GM20000 (cell line): Measurements from ENCODE around the gene LRSAM1.

Source experiments
- DNase-seq: peaks from one replicate; pipeline ENCODE4 v3.0.0; 2012; ENCODE audit warnings: low spot score
- TF ChIP-seq, protein P1 (sequence below): IDR thresholded peaks from 2 replicates; pipeline ENCODE4 v1.5.1; 2012; ENCODE audit warnings: mild to moderate bottlenecking, control low read depth; ENCODE audit errors: extremely low read depth, missing control alignments

The LRSAM1 gene

DNA sequence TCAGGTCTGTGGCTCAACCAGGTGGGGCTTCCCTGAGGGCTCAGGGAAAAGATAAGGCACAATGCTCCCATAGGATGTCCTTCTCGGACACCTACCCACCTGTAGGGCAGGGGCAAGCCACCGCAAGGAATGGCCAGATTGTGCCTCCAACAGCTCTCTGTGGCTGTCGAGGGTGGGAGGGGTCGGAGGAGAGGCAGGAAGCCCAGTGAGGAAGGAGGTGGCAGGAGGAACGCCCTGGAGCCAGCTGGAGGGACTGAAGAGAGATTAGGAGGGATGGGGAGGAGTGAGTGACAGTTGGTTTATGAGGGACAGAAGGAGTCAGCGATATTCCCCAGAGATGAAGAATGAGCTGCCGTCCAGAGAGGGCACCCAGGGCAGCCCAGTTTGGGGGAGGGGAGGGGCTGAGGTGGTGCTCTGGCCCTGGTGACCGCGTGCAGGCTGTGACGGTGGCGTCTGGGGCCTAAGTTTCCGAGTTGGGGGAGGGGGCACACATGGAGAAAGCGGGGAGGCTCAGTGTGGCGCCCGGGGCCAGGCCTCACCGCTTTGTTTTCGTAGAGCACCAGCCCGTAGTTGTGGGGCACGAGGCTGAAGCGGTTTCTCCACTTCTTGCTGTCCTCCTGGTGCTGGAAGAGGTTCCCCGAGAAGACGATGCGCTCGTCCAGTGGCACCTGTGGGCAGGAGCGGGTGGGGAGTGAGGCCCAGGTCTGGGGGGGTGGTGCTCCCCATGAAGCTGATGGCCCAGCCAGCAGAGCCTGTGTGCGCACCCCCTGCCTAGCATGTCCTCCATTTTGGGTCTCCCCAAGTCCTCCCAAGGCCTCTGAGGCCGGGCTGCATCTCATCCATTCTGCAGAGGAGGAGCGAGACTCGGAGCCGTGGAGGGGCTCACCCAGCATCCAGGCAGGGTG lies 75.6 kb downstream of the LRSAM1 start:
- TF ChIP-seq, protein P1, sequence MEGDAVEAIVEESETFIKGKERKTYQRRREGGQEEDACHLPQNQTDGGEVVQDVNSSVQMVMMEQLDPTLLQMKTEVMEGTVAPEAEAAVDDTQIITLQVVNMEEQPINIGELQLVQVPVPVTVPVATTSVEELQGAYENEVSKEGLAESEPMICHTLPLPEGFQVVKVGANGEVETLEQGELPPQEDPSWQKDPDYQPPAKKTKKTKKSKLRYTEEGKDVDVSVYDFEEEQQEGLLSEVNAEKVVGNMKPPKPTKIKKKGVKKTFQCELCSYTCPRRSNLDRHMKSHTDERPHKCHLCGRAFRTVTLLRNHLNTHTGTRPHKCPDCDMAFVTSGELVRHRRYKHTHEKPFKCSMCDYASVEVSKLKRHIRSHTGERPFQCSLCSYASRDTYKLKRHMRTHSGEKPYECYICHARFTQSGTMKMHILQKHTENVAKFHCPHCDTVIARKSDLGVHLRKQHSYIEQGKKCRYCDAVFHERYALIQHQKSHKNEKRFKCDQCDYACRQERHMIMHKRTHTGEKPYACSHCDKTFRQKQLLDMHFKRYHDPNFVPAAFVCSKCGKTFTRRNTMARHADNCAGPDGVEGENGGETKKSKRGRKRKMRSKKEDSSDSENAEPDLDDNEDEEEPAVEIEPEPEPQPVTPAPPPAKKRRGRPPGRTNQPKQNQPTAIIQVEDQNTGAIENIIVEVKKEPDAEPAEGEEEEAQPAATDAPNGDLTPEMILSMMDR, result no peak
- no peak for DNase-seq

DNA sequence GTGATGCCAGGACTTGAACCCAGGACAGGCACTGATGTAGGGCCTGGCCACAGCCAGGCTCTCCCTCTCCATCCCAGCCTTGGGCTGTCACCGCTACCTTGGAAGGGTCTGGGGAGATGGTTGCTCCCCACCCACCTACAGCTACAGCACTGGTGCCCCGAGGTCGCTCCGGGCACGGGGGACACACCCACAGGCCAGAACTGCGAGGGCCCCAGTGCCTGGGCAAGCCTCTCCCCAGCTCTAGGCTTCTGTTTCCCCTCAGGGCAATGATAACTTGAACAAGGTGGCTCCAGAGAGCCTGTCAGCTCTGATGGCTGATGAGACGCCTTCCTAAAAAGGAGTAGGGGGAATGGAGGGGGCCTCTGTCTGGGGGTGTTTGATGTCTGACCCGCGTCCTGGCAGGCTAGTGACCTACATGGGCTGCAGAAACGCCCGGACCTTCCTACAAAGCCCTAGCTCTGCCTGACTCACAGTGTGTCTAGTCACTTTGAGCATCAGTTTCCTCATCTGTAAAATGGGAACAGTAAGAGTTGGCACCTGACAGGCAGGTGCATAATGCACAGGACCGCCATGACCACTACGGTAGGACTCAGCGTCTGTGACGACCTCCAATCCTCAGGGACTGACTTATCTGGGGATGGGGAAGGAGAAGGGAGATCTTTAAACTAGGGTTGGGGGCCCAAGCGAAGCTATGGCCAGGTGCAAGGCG lies 76.4 kb downstream of the LRSAM1 start:
- TF ChIP-seq, protein P1, result no peak
- no peak for DNase-seq

DNA sequence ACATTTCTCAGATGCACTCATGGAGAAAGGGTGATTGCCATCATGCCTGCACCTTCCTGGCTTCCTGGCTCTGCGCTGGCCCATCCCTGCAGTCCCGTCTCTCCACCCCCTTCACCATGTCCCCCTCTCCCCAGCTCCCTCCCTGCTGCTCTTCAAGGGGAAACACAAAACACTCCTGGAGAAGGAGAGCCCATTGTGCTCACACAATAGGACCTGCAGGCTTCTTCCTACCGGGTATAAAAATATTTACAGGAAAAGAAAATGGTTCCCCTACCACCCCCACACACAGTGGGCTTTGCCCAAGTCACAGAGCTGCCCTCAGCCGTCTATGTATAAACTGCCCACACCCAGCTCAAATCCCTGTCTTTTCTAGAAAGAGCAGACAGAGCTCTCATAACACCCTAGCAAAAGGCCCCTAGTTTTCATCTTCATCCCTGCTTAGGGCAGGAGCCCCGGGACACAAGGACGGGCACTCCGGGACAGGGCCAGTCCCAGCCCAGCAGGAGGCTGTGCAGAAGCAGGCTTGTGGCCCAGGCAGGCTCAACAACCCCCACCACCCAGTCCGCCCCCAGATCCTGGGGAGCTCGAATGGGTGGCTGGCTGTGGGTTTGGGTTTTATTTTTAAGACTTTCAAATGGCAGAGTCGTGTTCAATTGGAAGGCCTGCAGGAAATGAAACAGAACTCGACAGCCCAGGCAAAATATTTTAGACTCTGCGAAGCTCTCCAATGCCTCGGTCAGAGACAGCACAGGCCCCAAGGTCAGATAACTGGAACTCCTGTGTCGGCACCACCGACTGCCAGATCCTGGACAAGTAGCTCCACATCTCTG lies 77.3 kb downstream of the LRSAM1 start:
- TF ChIP-seq, protein P1, result no peak
- DNase-seq, result no peak

DNA sequence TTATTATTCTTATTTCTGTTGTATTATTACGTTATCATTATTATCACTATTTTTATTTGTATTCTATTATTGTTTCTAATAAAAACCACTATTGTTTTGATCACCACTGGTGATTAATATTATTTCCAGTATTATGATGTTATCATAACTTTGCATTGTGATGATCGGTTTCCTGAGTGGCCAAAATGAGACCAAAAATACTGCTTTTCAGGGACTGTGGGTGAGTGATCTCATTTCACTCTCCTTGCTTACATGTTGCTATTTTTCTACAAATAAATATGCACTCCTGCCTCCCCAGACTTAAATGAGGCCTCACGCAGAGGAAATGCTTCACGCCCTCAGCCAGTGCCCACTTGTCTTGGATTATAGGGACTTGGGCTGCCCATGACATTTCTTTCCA lies 78.4 kb downstream of the LRSAM1 start:
- TF ChIP-seq, protein P1, result no peak
- no peak for DNase-seq

DNA sequence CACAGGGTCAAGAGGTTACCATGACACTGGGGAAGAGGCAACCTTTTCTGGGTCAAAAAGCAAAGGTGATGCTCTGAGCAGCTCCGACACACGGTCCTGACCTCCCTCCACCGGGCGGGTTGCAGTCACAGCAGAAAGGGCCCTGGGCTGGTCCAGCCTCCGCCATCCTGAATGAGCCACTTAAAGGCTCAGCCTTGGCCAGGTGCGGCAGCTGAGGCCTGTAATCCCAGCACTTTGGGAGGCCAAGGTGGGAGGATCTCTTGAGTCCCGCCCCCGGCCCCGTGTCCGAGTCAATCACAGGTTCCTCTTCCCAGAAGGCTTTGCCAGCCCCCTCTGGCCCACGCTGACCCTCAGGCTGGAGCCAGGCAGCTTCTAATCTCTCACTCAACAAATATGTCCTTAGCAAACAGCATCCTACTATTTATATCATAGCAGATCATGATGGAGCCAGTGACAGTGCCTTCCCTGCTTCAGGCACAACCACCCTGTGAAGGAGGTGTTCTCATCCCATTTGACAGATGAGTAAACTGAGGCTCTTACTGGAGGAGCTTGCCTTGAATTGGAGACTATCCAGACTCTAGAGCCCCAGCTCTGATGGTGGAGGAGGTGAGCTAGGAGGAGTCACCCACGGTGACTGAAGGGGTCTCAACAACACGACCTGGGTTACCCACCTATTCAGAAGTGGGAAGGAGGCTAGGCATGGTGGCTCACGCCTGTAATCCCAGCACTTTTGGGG lies 79.1 kb downstream of the LRSAM1 start:
- no peak for DNase-seq
- TF ChIP-seq, protein P1, result no peak

DNA sequence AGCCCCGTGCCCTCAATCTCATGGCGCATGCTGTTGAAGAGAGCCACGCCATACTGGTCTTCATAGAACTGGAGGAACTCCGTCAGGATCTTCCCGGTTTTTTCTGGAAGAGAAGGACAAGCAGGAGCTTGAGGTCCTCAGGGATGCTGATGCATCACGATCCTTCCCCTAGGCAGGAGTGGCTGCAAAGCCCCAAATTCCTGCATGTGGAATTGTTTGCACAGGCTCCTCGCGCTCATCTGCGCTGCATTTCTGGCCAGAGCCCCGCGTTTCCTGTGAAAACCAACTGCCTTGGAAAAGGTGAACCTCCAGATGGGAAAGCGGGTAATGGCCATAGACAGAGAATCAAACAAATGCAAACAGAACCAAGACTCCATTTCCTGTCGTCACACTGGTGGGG lies 80.4 kb downstream of the LRSAM1 start:
- TF ChIP-seq, protein P1, result no peak
- DNase-seq, result no peak
